Fibroblast of the conjunctiva (primary cell): ENCODE data around the gene MAB21L3.
A peak's percentile ranks its signal among the peaks of the same experiment; 100 is the strongest.

Experiments used
- DNase-seq: peaks from one replicate; pipeline ENCODE4 v3.0.0-alpha.2; 2010; ENCODE audit warnings: low read depth

The MAB21L3 gene

GRCh38 chr1:116110567-116111523 is at the start of gene MAB21L3:
MAB21L3 (plus strand) TSS chr1:116111399; CDS start chr1:116112616, 1,217 bp downstream.
- no peak for DNase-seq

- no peak for DNase-seq
Measured at GRCh38 chr1:116062201-116062600, 49.0 kb upstream of the MAB21L3 start.

- peak; percentile 43 for DNase-seq
Measured at GRCh38 chr1:116064616-116065015, 46.6 kb upstream of the MAB21L3 start.

GRCh38 chr1:116066868-116067565 is 44.2 kb upstream of the MAB21L3 start:
- peak; percentile 93 for DNase-seq

- peak; percentile 97 for DNase-seq
Measured at GRCh38 chr1:116067566-116067890, 43.7 kb upstream of the MAB21L3 start.

- no peak for DNase-seq
Measured at GRCh38 chr1:116075575-116075974, 35.6 kb upstream of the MAB21L3 start.

GRCh38 chr1:116075990-116076389 is 35.2 kb upstream of the MAB21L3 start:
- no peak for DNase-seq

- no peak for DNase-seq
Measured at GRCh38 chr1:116076831-116077230, 34.4 kb upstream of the MAB21L3 start.

- no peak for DNase-seq
Measured at GRCh38 chr1:116078699-116079223, 32.4 kb upstream of the MAB21L3 start.

GRCh38 chr1:116087628-116088027 is 23.6 kb upstream of the MAB21L3 start:
- DNase-seq: no peak

GRCh38 chr1:116089870-116090269 is 21.3 kb upstream of the MAB21L3 start:
- DNase-seq: no peak

- DNase-seq: no peak
Measured at GRCh38 chr1:116091083-116091482, 20.1 kb upstream of the MAB21L3 start.

GRCh38 chr1:116092752-116093489 is 18.3 kb upstream of the MAB21L3 start:
- no peak for DNase-seq

- DNase-seq: no peak
Measured at GRCh38 chr1:116095027-116095426, 16.2 kb upstream of the MAB21L3 start.

- DNase-seq: no peak
Measured at GRCh38 chr1:116096013-116096618, 15.1 kb upstream of the MAB21L3 start.

GRCh38 chr1:116097626-116098025 is 13.6 kb upstream of the MAB21L3 start:
- DNase-seq: no peak

- no peak for DNase-seq
Measured at GRCh38 chr1:116099379-116099778, 11.8 kb upstream of the MAB21L3 start.

GRCh38 chr1:116099919-116100318 is 11.3 kb upstream of the MAB21L3 start:
- DNase-seq: no peak

- no peak for DNase-seq
Measured at GRCh38 chr1:116104667-116105066, 6.5 kb upstream of the MAB21L3 start.

GRCh38 chr1:116105996-116106395 is 5.2 kb upstream of the MAB21L3 start:
- no peak for DNase-seq

- DNase-seq: no peak
Measured at GRCh38 chr1:116106646-116107045, 4.6 kb upstream of the MAB21L3 start.

- no peak for DNase-seq
Measured at GRCh38 chr1:116107371-116107770, 3.8 kb upstream of the MAB21L3 start.
